AML-193 (cell line): Measurements from ENCODE around the gene IDH3B.
"Not testable (repeated sequence)": the region's sequence is repeated elsewhere in the genome, so short reads cannot be mapped to it uniquely, and the experiment has no call there.

ENCODE experiments used
- DNase-seq, 2 experiments: peaks; one replicate each; lab custom pipeline; 2025; lab: John Stamatoyannopoulos, UW

The IDH3B gene

GRCh38 chr20:2663887-2664719, at the start of gene IDH3B:
Gene IDH3B (minus strand): TSS chr20:2664216. CDS start chr20:2664188, 28 bp downstream.
- DNase-seq: peak; percentile 93 to 95

GRCh38 chr20:2713285-2713684, 49.3 kb upstream of the IDH3B start:
- DNase-seq: peak in 1 of 2 experiments; percentile 3

DNA sequence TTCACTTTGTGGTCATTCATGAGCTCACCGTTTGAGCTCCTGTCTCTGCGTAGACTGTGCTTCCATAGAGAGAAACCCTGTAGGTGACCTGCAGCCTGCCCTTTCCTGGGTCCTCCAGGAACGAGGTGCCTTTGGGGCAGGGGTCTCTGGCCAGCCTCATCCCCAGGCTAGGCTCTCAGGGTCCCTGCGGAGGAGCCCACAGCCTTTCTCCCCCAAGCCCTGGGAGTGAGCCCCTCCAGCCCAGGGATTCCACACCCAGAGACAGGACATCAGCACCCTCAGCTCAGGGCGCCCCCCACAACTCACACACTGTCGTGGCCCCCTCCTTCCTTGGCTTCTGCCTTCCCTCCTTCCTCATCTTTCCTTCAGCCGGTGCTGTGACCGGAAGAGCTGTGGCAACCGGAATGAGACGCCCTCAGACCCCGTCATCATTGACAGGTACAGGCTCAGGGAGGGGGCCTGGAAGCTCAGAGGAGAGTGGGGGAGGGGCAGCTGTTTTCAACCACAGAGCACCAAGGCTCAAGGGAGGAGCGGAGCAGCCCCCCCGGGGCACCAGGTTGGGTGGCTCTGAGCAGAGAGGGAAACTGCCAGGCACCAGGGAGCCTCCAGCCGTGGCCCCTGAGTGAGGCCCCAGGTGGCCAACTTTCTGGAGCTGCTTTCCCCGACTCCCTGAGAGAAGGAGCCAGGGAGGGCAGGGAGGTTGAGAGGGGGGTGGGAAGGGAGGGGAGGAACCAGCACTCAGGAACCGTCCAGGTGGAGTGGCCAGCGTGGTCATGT, 45.4 kb upstream of the IDH3B start:
- no peak for DNase-seq

- DNase-seq: no peak
Measured at GRCh38 chr20:2708665-2709064, 44.6 kb upstream of the IDH3B start.

DNA sequence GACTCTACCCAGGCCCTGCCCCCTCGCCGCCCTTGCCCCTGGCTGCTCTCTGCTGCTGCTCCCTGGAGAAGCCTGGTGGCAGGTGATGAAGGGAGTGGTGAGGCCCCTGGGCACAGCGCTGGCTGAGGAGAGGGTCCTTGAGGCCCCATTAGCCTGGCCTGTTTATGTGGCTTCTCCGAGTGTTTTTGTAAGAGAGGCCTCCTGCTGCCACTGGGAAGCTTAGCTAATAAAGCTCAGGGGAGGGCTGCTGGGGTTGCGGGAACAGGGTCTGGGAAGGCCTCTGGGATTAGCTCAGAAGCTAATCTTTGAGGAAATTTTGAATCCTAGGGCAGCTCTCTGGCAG, 44.0 kb upstream of the IDH3B start:
- DNase-seq: no peak

DNA sequence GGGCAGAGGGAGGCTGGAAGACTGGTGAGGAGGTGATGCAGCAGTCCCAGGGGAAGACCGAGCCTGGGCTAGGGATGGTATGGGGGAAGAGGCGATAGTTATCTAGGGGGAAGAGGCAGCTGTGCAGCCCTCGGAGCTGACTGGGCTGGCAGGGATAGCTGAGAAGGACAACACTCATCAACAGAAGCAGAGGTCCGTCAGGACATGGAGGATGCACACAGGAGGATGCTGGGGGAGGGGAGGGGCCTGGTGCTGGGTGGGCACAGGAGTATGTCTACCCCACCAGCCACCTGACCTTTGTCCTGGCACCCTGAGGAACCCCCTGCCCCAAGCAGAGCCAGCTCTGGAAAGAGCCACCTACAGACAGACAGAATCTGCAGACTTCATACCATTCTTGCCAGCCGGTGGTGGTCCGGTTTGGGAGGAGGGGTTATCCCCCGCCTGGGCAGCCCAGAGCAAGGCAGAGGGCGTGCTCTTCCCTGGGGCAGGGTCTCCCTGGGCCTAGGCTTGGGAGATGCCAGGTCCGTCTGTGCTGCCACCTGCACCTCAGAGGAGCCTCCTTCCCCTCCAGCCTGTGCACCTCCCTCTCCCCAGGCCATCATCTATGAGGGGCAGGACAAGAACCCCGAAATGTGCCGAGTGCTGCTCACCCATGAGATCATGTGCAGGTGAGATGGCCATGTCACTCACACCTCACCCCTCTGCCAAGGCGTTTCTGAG, 43.5 kb upstream of the IDH3B start:
- DNase-seq: no peak

DNA sequence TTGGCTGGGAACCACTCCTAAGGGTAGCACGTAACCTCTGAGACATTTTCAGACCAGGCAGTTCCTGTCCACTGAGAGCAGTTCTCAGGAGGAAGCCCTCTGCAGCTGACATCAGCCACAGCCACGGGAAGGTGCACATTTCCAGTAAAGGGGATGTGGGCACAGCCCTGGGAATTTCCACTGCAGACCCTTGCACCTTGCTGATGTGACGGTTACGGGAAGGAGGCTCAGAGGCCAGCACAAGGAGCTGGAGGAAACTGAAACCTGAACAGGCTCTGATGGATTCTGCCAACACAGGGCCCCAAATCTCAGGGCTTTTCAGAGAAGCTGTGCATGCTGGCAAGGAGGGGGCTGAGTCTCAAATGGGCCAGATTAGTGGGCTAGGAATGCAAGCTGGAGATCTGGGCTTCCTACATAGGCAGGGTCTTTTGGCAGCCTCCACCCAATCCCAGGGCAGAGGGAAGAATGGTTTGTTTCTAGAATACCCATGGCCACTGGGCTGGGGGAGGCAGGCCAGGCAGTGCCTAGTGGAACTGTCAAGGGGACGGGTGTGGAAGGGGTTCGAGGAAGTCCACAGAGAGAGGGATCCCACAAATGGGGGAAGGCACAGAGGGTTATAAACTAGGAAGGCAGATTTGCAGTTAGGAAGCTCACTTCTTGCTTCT, 42.8 kb upstream of the IDH3B start:
- DNase-seq: no peak

DNA sequence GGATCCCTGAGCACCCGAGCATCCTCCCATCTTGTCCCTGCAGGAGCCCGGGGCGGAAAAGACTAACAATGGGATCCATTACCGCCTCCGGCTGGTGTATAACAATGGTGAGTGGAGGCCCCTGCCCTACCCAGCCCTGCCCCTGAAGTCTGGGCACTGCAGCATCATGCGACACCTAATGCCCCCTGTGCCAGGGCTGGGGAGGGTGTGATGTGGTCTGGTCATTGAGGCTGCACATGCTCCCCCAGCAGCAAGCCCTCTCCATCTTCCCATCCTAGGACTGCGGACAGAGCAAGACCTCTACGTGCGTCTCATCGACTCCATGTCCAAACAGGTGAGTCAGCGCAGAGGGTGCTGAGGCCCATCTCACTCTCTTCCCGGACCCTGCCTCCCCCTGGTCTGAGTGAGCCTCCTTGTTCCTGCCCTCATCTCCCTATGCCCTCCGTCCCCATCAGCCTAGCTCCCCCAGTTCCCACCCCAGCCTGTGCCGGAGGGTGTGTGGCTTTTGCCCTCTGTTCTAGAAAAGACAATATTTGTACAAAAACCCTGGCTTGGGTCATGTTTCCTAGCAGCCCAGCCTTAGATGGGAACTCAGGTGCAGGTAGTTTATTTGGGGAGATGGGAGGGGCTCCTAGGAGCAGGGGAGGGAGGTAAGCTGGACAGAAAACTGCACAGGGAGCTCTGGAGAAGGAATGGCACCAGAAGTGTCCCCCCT, 42.1 kb upstream of the IDH3B start:
- no peak for DNase-seq

GRCh38 chr20:2703716-2704475, 39.9 kb upstream of the IDH3B start:
- DNase-seq: no peak

DNA sequence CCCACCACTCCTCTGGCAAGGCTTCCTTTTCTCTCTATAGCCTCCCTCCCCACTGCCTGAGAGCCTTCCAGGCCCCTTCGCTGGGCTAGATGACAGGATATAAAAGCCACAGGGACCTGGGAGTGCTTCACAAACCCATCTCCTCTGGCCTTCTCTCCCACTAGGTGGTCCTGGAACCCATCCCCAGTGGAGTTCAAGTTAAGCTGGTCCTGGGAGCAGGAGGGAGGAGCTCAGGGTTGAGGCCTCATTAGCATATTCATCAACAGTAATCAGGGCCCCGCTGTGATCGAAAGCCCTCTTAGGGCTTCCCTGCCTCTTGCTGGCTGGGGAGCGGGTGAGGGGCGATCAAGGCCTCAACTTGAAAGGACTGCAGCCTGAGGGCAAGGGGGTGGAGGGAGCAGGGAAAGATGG, 37.7 kb upstream of the IDH3B start:
- no peak for DNase-seq

DNA sequence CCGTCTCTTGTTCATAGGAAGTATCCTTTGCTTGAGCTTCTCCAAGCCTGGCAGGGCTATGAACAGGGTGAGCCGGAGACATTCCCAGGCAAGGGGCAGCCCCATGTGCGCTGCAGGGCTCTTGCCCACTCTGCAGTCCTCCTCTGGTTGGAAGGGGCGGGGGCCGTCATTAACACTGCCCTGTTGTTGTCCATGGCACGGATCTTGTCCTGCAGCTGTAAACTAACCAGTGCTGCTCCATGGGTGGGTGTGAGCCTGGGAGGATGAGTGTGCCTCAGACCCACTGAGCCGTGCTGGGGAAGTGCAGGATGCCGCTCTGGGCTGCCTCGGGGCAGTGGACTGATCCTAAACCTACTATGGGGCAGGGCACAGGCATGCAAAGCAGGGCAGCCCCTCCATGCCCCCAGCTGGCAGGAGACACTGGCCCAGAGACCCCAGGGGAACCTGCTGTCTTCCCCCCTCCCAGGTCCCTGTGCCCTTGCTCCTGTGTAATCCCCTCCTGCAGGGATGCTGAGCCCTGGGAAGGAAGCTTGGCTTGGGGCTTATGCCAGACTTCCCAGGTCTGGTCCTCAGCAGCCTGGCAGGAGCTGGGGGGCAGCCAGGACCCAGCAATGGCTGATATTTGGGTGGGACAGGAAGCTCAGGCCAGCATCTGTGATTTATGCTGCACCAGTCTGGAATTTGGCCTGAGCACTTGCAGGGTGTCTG, 37.1 kb upstream of the IDH3B start:
- no peak for DNase-seq

DNA sequence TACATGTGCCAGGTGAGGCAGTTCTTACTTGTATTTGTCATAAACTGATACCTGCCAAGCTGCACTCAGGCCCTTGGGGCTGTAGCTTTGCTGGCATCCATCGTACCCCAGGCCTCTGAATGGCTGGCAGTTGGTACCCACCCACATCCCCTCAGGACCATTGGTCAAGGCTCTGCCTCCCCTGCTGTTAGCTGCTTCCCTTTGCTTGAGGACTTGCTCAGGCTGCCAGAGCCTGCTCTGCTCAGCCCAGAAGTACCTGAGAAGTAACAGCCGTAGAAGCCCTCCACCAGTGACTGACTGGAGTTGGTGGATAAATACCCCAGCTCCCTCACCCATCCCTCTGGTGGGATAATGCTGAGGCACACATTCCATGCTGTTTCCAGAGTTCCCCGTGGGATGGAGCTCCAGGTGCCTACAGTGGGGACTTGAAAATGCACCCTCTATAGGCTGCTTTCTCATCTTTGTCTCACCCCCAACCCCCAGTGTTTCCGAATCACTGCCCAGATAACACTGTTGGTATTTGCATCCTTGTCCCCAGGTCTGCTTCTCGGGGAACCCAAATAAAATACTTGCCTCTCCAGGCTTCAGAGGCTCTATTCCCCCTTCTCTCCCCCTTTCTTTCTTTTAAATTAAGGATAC, 35.9 kb upstream of the IDH3B start:
- no peak for DNase-seq

- no peak for DNase-seq
Measured at GRCh38 chr20:2698912-2699311, 34.9 kb upstream of the IDH3B start.

- no peak for DNase-seq
Measured at GRCh38 chr20:2698186-2698817, 34.3 kb upstream of the IDH3B start.

DNA sequence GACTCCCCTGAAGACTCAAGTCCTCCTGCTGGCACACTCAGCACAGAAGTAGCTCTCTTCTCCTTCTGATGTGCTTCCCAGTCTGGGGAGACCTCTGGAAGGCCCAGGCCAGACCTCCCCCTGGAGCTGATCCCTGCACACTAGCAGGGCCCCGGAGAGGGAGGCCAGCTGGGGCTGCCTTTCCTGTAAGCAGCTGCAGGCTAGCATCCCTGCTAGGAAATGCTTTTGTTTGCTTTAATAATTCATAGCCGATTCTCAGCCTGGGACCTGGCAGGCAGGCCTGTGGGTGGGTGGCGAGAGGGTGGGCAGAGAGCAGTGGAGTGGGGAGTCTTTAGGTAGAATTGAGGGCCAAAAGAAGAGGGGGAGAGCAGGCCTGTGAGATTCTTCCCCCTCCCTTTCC, 33.8 kb upstream of the IDH3B start:
- no peak for DNase-seq

DNA sequence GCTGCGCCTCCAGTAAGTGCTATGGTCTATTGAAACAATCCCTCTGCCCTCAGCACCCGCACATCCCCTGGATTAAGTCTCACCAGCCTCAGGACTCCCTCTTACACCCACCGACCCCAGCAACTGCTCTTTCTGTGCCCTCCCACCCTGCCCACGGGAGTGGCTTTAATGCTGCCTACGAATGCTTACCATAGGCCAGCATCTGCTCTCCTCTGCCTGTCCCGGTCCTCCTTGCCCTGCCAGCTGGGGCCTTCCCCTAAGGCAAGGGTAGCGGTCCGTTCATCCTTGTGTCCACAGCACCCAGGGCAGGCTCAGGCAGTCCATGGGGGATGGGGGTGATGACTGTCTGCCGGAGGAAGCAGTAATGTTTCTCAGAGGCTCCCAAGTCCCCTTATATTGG, 32.6 kb upstream of the IDH3B start:
- no peak for DNase-seq

DNA sequence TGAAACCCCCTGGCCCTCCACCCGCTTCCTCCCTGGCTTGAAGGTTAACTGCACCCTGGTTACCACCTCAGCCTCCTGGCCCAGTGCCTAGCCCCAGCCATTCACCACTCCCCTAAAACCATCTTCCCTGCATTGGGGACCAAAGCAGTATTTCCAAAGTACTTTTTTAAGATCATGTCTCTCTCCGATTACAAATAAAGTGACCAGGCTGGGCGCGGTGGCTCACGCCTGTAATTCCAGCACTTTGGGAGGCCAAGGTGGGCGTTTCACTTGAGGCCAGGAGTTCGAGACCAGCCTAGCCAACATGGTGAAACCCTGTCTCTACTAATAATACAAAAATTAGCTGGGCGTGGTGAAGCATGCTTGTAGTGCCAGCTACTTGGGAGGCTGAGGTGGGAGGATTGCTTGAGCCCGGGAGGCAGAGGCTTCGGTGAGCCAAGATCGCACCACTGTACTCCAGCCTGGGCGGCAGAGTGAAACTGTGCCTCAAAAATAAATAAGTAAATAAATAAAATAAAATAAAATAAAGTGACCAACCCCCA, 32.0 kb upstream of the IDH3B start:
- DNase-seq: not testable (repeated sequence)

GRCh38 chr20:2695206-2695983, 31.4 kb upstream of the IDH3B start:
- no peak for DNase-seq
